ENCODE results near the gene DEFB131A.
"Not testable (repeated sequence)": the region's sequence is repeated elsewhere in the genome, so short reads cannot be mapped to it uniquely, and the experiment has no call there.

DNA sequence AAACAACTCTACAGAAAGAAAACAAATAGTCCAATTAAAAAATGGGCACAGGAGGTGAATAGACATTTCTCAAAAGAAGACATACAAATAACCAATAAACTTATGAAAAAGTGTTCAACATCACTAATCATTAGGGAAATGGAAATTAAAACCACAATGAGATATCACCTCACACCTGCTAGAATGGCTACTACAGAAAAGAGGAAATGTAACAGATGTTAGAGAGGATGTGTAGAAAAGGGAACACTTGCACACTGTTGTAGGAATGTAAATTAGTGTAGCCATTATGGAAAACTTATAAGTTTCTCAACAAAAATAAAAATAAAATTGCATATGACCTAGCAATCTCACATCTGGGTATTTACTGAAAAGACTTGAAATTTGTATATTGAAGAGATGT is 7.5 kb upstream of the DEFB131A start:
- TF ChIP-seq, protein P1, sequence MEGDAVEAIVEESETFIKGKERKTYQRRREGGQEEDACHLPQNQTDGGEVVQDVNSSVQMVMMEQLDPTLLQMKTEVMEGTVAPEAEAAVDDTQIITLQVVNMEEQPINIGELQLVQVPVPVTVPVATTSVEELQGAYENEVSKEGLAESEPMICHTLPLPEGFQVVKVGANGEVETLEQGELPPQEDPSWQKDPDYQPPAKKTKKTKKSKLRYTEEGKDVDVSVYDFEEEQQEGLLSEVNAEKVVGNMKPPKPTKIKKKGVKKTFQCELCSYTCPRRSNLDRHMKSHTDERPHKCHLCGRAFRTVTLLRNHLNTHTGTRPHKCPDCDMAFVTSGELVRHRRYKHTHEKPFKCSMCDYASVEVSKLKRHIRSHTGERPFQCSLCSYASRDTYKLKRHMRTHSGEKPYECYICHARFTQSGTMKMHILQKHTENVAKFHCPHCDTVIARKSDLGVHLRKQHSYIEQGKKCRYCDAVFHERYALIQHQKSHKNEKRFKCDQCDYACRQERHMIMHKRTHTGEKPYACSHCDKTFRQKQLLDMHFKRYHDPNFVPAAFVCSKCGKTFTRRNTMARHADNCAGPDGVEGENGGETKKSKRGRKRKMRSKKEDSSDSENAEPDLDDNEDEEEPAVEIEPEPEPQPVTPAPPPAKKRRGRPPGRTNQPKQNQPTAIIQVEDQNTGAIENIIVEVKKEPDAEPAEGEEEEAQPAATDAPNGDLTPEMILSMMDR (IDR thresholded peaks at IDR 0.05; ENCODE audit: insufficient read depth, low read depth, low read length): not testable (repeated sequence)
- TF ChIP-seq EZH2 (IDR thresholded peaks at IDR 0.05; ENCODE audit: insufficient read depth, low read length): not testable (repeated sequence)
